GM18517 (cell line): ENCODE data around the gene ASB4.
A peak's percentile ranks its signal among the peaks of the same experiment; 100 is the strongest.

Source experiments
- ATAC-seq: cut with Tn5 transposase; IDR thresholded peaks from one replicate; pipeline ENCODE4 v1.9.1; 2021; ENCODE audit warnings: mild to moderate bottlenecking, moderate library complexity; ENCODE audit not compliant: unreplicated experiment

Gene ASB4

GRCh38 chr7:95525503-95525902, 39.8 kb downstream of the ASB4 start:
- no peak for ATAC-seq

GRCh38 chr7:95526128-95526738, 40.5 kb downstream of the ASB4 start:
- ATAC-seq: no peak

- ATAC-seq: peak; percentile 71
Observed at GRCh38 chr7:95527033-95527775, 41.5 kb downstream of the ASB4 start.

GRCh38 chr7:95527776-95528250, 42.1 kb downstream of the ASB4 start:
- ATAC-seq: no peak

- no peak for ATAC-seq
Observed at GRCh38 chr7:95529701-95530100, 44.0 kb downstream of the ASB4 start.

- ATAC-seq: no peak
Observed at GRCh38 chr7:95530881-95531280, 45.1 kb downstream of the ASB4 start.

- no peak for ATAC-seq
Observed at GRCh38 chr7:95531605-95532219, 46.0 kb downstream of the ASB4 start.

GRCh38 chr7:95534796-95535195, 49.1 kb downstream of the ASB4 start:
- ATAC-seq: no peak

GRCh38 chr7:95535662-95536061, 49.9 kb downstream of the ASB4 start:
- no peak for ATAC-seq

- no peak for ATAC-seq
Observed at GRCh38 chr7:95536656-95537311, 51.0 kb downstream of the ASB4 start.

- no peak for ATAC-seq
Observed at GRCh38 chr7:95537468-95537867, 51.7 kb downstream of the ASB4 start.

GRCh38 chr7:95539426-95539825, 53.7 kb downstream of the ASB4 start:
- ATAC-seq: no peak

- no peak for ATAC-seq
Observed at GRCh38 chr7:95540366-95540765, 54.6 kb downstream of the ASB4 start.

- ATAC-seq: no peak
Observed at GRCh38 chr7:95543312-95543711, 57.6 kb downstream of the ASB4 start.

- ATAC-seq: no peak
Observed at GRCh38 chr7:95544171-95544570, 58.4 kb downstream of the ASB4 start.

GRCh38 chr7:95545007-95545615, 59.4 kb downstream of the ASB4 start:
- ATAC-seq: no peak

- no peak for ATAC-seq
Observed at GRCh38 chr7:95545673-95546072, 59.9 kb downstream of the ASB4 start.

GRCh38 chr7:95546647-95547046, 60.9 kb downstream of the ASB4 start:
- no peak for ATAC-seq

GRCh38 chr7:95547361-95548348, 61.9 kb downstream of the ASB4 start:
- no peak for ATAC-seq
